Spleen (tissue), 7 donors: ENCODE results near the gene MTFR1L.

ENCODE experiments used
- CTCF ChIP-seq, 11 experiments: fragments of 200-600 bp in 7 of 11; fragments of 450-650 bp in 4 of 11; sonication (generic) in 4 of 11; IDR thresholded peaks in 8 of 11; conservative IDR thresholded peaks in 3 of 11; 1 replicate in 7 of 11; 2 replicates in 4 of 11; pipeline versions ENCODE4 v1.4.0 to v1.8.0; 2016 to 2021; ENCODE audit warnings: antibody characterized with exemption in 11 of 11, inconsistent platforms in 4 of 11, mild to moderate bottlenecking in 1 of 11
- POLR2A ChIP-seq, 3 donors: fragments of 450-650 bp; IDR thresholded peaks; one replicate each; pipeline ENCODE4 v1.5.1; 2017; ENCODE audit warnings: antibody characterized with exemption in 3 of 3, mild to moderate bottlenecking in 1 of 3
- POLR2AphosphoS5 ChIP-seq, 3 donors: sonication (generic); formaldehyde crosslinking; IDR thresholded peaks; one replicate each; pipeline ENCODE4 v1.5.1; 2017; ENCODE audit warnings: antibody characterized with exemption in 3 of 3
- donor health status: DM: no; HTN: no; CAD: no; lungs with moderate emphysema.
- donor health status: DM: no; HTN: no; CAD: no.
- donor health status: DM: no; HTN: no; CAD: no.

- TF ChIP-seq CTCF (IDR thresholded peaks at IDR 0.05 in 8 of 11, conservative IDR thresholded peaks at IDR 0.05 in 3 of 11) (no peak), POLR2AphosphoS5 (IDR thresholded peaks at IDR 0.05) (no peak), POLR2A (IDR thresholded peaks at IDR 0.05) (no peak)
Measured at GRCh38 chr1:25871704-25872494, 52.1 kb downstream of the MTFR1L start.
